GM18505 (cell line): ENCODE results near the gene RGR.

Source experiments
- ATAC-seq: cut with Tn5 transposase; IDR thresholded peaks from one replicate; pipeline ENCODE4 v1.9.1; 2021; ENCODE audit not compliant: unreplicated experiment
- POLR2A ChIP-seq: IDR thresholded peaks from 4 replicates; pipeline ENCODE4 v1.6.1; 2011; ENCODE audit warnings: borderline replicate concordance; ENCODE audit not compliant: insufficient read depth, insufficient read length; ENCODE audit errors: extremely low read depth

RGR gene

GRCh38 chr10:84233940-84234339, 10.9 kb upstream of the RGR start:
- no peak for TF ChIP-seq POLR2A
- no peak for ATAC-seq

GRCh38 chr10:84234479-84234878, 10.4 kb upstream of the RGR start:
- no peak for ATAC-seq

GRCh38 chr10:84235096-84235495, 9.8 kb upstream of the RGR start:
- ATAC-seq = no peak
- TF ChIP-seq POLR2A = no peak

More at GRCh38 chr10:84234479-84234878, 10.4 kb upstream of the RGR start:
- TF ChIP-seq POLR2A = no peak

GRCh38 chr10:84236807-84237198, 8.1 kb upstream of the RGR start:
- no peak for ATAC-seq
- no peak for TF ChIP-seq POLR2A

- TF ChIP-seq POLR2A = no peak
- ATAC-seq = no peak
Measured at GRCh38 chr10:84237199-84238051, 7.4 kb upstream of the RGR start.

GRCh38 chr10:84238909-84239308, 5.9 kb upstream of the RGR start:
- no peak for ATAC-seq
- TF ChIP-seq POLR2A = no peak

GRCh38 chr10:84241185-84241790, 3.6 kb upstream of the RGR start, which contains the start of gene LRIT1:
LRIT1 (minus strand) TSS chr10:84241546; CDS start chr10:84241439, 107 bp downstream.
- ATAC-seq = no peak
- TF ChIP-seq POLR2A = no peak

GRCh38 chr10:84243759-84244158, 1.1 kb upstream of the RGR start:
- no peak for ATAC-seq
- TF ChIP-seq POLR2A = no peak

- TF ChIP-seq POLR2A = no peak
Measured at GRCh38 chr10:84247496-84247895, 2.6 kb downstream of the RGR start.

GRCh38 chr10:84248794-84249193, 3.9 kb downstream of the RGR start:
- no peak for TF ChIP-seq POLR2A
- ATAC-seq = no peak

More at GRCh38 chr10:84247496-84247895, 2.6 kb downstream of the RGR start:
- no peak for ATAC-seq

GRCh38 chr10:84254552-84255478, 10.0 kb downstream of the RGR start:
- TF ChIP-seq POLR2A = no peak
- ATAC-seq = no peak

- ATAC-seq = peak; percentile 76
- no peak for TF ChIP-seq POLR2A
Measured at GRCh38 chr10:84256510-84257342, 11.9 kb downstream of the RGR start.
